ENCODE results near the gene MIEF2. TPM values are rescaled to one million over a fixed set of nuclear protein-coding genes. Genes with fewer than 3 reads are reported as not detected.
A peak's percentile ranks its signal among the peaks of the same experiment; 100 is the strongest.

Gene MIEF2
- total RNA-seq, 1 donor from 2014 or later: 22.2 TPM

DNA sequence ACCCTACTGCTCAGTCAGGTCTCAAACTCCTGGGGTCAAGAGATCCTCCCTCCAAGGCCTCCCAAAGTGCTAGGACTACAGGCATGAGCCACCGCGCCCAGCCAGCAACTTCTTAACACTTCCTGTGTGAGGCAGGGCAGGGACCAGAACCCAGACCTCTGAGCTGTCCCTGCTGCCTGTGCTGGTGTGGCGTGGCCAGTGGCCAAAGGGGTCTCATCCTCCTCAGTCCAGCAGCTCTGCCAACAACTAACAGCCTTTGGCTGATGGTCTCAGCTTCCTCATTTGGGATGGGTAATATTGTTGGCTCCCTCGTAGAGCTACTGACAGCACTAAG, 36.4 kb upstream of the MIEF2 start:
- DNase-seq (ENCODE audit: low spot score, unreplicated experiment): no peak
- Mint-ChIP-seq H3K27me3 (no peaks in the 10 kb centered on the region), H3K4me3 (ENCODE audit: low read depth) (no peak overlapping the region), H3K9me3 (ENCODE audit: low read depth) (no peaks in the 10 kb centered on the region), H3K36me3 (ENCODE audit: insufficient read depth) (no peaks in the 10 kb centered on the region), H3K27ac (peak overlapping the region; percentile 95), H3K4me1 (ENCODE audit: low read depth) (peaks cover 28% of the 10 kb centered on the region)
- no peak for TF ChIP-seq CTCF (IDR thresholded peaks at IDR 0.05; ENCODE audit: unreplicated experiment)

DNA sequence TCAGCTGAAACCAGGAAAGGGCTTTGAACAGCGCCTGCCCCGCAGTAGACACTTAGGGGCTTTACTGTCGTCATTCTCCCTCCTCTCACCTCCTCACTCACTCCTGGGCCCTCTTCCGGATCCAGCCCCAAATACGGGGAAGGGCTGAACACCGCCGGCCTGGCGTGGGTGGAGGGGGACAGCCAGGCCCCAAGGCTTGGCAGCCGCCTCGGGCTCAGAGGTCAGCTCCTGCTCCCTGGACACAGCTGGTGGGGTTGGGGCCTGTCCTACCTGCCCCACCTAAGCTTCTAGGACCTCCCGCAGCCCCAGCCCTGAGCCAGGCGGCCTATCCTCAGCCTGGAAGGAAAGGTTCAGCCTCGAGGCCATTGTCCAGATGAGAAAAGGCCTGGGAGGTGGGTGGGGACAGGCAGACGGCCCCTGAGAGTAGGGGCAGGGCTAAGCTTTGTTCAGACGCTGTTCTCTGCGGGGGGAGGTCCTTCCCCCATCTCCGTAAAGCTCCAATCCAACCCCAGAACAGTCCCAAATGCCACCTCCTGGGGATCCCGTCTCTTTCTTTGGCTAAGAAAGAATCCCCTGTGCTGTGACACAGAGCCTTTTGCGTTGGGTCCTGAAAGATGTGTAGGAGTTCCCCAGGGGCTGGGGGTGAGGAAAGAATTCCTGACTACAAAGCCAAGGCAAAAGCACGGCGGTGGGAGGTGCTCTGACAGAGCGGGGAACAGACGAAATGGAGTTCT, 35.9 kb upstream of the MIEF2 start:
- H3K9me3 Mint-ChIP-seq (ENCODE audit: low read depth): no peaks in the 10 kb centered on the region
- H3K27me3 Mint-ChIP-seq: no peaks in the 10 kb centered on the region
- H3K4me1 Mint-ChIP-seq (ENCODE audit: low read depth): peaks cover 28% of the 10 kb centered on the region
- DNase-seq (ENCODE audit: low spot score, unreplicated experiment): no peak
- H3K27ac Mint-ChIP-seq: peak overlapping the region; percentile 95
- H3K4me3 Mint-ChIP-seq (ENCODE audit: low read depth): peak overlapping the region; percentile 76
- H3K36me3 Mint-ChIP-seq (ENCODE audit: insufficient read depth): no peaks in the 10 kb centered on the region
- TF ChIP-seq CTCF (IDR thresholded peaks at IDR 0.05; ENCODE audit: unreplicated experiment): no peak

GRCh38 chr17:18225121-18225641, 35.3 kb upstream of the MIEF2 start, which contains the start of gene LLGL1:
TSS of gene LLGL1 (plus strand) at chr17:18225635. CDS start at chr17:18225683, 48 bp downstream.
- no peaks in the 10 kb centered on the region for H3K36me3 Mint-ChIP-seq (ENCODE audit: insufficient read depth)
- no peak for TF ChIP-seq CTCF (IDR thresholded peaks at IDR 0.05; ENCODE audit: unreplicated experiment)
- peak; percentile 97 for DNase-seq (ENCODE audit: low spot score, unreplicated experiment)
- peak within 1 kb of the TSS; percentile 95 for H3K27ac Mint-ChIP-seq
- peak within 1 kb of the TSS; percentile 99 for H3K4me3 Mint-ChIP-seq (ENCODE audit: low read depth)
- H3K9me3 Mint-ChIP-seq (ENCODE audit: low read depth): no peaks in the 10 kb centered on the region
- peaks cover 28% of the 10 kb centered on the region for H3K4me1 Mint-ChIP-seq (ENCODE audit: low read depth)
- H3K27me3 Mint-ChIP-seq: no peaks in the 10 kb centered on the region

DNA sequence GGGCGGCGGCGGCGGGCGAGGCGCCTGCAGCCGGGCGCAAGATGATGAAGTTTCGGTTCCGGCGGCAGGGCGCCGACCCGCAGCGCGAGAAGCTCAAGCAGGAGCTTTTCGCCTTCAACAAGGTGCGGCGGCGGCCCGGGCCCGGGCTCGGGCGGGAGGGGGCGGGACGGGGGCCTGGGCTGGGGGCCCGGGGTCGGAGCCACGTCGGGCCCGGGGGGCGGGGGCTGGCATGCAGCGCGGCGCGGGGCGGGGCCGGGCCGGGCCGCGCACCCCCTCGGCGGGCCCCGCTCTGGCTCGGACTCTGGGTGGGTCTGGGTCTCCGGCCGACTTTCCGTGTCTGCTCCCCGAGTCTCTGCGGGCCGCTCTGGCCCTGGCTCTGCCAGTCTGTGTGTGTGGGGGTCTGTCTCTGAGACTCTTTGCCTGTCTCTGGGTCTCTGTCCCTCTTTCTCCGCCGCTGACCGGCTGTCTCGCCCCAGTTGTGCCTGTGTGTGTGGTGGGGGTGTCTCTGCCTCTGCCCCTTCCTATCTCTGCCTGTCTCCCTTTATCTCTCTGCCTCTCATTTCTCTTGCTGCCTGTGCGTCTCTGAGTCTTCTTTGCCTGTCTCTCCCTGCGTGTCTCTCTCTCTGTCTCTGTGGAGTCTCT, 34.7 kb upstream of the MIEF2 start:
- no peaks in the 10 kb centered on the region for H3K36me3 Mint-ChIP-seq (ENCODE audit: insufficient read depth)
- peak overlapping the region; percentile 99 for H3K4me3 Mint-ChIP-seq (ENCODE audit: low read depth)
- H3K9me3 Mint-ChIP-seq (ENCODE audit: low read depth): no peaks in the 10 kb centered on the region
- H3K27ac Mint-ChIP-seq: peak overlapping the region; percentile 91
- H3K4me1 Mint-ChIP-seq (ENCODE audit: low read depth): peaks cover 28% of the 10 kb centered on the region
- no peaks in the 10 kb centered on the region for H3K27me3 Mint-ChIP-seq
- TF ChIP-seq CTCF (IDR thresholded peaks at IDR 0.05; ENCODE audit: unreplicated experiment): no peak
- DNase-seq (ENCODE audit: low spot score, unreplicated experiment): peak; percentile 37

DNA sequence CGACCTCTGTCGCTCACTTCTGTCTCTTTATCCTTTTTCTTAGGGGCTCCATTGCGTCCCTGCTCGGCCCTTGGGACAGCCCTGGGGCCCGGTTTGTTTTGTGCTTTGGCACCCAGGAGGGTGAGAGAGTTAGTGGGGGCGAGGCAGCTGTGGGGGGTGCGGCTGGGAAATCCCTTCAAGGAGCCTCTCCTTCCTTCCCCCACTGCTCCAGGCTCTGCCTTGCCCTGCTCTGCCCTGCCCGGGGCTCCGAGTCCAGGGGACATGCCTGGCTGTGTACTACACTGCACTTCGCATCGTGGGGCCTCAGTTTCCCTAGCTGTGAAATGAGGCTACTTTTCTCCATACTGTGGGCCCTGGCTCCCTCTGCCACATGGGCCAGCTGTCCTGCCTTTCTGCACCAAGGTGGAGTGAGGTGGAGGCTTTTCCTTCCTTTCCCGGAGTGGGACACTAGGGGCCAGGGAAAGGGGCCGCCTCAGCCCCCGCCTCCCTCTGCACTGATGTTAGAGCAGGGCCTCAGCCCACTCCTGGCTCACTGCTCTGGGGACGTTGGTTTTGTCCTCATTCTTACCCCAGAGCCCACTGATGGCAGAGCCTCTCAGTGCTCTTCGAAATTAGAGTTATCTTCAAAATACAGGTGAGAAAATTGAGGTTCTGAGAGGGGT, 34.0 kb upstream of the MIEF2 start:
- Mint-ChIP-seq H3K27ac (peak overlapping the region; percentile 91), H3K27me3 (no peaks in the 10 kb centered on the region), H3K4me1 (ENCODE audit: low read depth) (peaks cover 33% of the 10 kb centered on the region), H3K9me3 (ENCODE audit: low read depth) (no peaks in the 10 kb centered on the region), H3K4me3 (ENCODE audit: low read depth) (peak overlapping the region; percentile 99), H3K36me3 (ENCODE audit: insufficient read depth) (no peaks in the 10 kb centered on the region)
- DNase-seq (ENCODE audit: low spot score, unreplicated experiment): no peak
- no peak for TF ChIP-seq CTCF (IDR thresholded peaks at IDR 0.05; ENCODE audit: unreplicated experiment)

All from progenitor cell of endocrine pancreas (in vitro differentiated cells).